Right lobe of liver (tissue), 4 donors: ENCODE results near the gene CD209.

ENCODE experiments used
- POLR2A ChIP-seq: fragments of 450-650 bp; IDR thresholded peaks from one replicate; pipeline ENCODE4 v1.6.1; 2017; ENCODE audit warnings: antibody characterized with exemption, mild to moderate bottlenecking
- TF ChIP-seq, protein P1 (sequence below), 4 donors: fragments of 200-600 bp in 3 of 4; fragments of 450-650 bp in 1 of 4; IDR thresholded peaks; one replicate each; pipeline versions ENCODE4 v1.5.1 to v1.8.0; 2016 to 2022; ENCODE audit warnings: antibody characterized with exemption in 4 of 4, mild to moderate bottlenecking in 2 of 4
- donor health status: DM: no; HTN: no; CAD: no.
- donor health status: DM: no; HTN: no; CAD: no.
- donor health status: DM: no; HTN: yes; CAD: no.

GRCh38 chr19:7744199-7744786 lies 3.0 kb downstream of the CD209 start:
- TF ChIP-seq, protein P1, sequence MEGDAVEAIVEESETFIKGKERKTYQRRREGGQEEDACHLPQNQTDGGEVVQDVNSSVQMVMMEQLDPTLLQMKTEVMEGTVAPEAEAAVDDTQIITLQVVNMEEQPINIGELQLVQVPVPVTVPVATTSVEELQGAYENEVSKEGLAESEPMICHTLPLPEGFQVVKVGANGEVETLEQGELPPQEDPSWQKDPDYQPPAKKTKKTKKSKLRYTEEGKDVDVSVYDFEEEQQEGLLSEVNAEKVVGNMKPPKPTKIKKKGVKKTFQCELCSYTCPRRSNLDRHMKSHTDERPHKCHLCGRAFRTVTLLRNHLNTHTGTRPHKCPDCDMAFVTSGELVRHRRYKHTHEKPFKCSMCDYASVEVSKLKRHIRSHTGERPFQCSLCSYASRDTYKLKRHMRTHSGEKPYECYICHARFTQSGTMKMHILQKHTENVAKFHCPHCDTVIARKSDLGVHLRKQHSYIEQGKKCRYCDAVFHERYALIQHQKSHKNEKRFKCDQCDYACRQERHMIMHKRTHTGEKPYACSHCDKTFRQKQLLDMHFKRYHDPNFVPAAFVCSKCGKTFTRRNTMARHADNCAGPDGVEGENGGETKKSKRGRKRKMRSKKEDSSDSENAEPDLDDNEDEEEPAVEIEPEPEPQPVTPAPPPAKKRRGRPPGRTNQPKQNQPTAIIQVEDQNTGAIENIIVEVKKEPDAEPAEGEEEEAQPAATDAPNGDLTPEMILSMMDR (IDR thresholded peaks at IDR 0.05) = no peak
- TF ChIP-seq POLR2A = no peak
